SK-N-SH (cell line): ENCODE data around the gene KCNQ5. TPM values are rescaled to one million over a fixed set of nuclear protein-coding genes. Genes with fewer than 3 reads are reported as not detected.
"Not testable (repeated sequence)": the region's sequence is repeated elsewhere in the genome, so short reads cannot be mapped to it uniquely, and the experiment has no call there.

ENCODE experiments used
- CTCF ChIA-PET: fragments of 300-600, 350-600 bp; formaldehyde crosslinking; extraction: SDS; loops from one replicate; lab custom pipeline; 2021; lab: Yijun Ruan, JAX
- POLR2A ChIA-PET: fragments of 350-600 bp; sonication (Branson Sonifier 250); formaldehyde crosslinking; extraction: SDS; loops from one replicate; lab custom pipeline; 2020; ENCODE audit warnings: antibody characterized with exemption, inconsistent platforms; lab: Yijun Ruan, JAX
- DNase-seq: peaks from one replicate; pipeline ENCODE4 v3.0.0; 2012
- H2AFZ ChIP-seq: fragments of 200-600 bp; sonication (generic); 2 replicates; pipeline ENCODE4 v1.8.1; 2016; ENCODE audit warnings: antibody characterized with exemption, mild to moderate bottlenecking, low read depth
- H3F3A ChIP-seq: fragments of 200-600 bp; sonication (generic); replicated peaks from 2 replicates; pipeline ENCODE3; 2016; ENCODE audit warnings: antibody characterized with exemption, mild to moderate bottlenecking; ENCODE audit not compliant: insufficient read depth
- H3K27ac ChIP-seq, 2 experiments: fragments of 200-500 bp in 1 of 2; fragments of 200-600 bp in 1 of 2; sonication (Bioruptor generic) in 1 of 2; sonication (generic), shearing (Covaris generic) in 1 of 2; 2 replicates each; pipeline versions ENCODE4 v1.5.1 to v1.6.1; 2014 to 2016; ENCODE audit warnings: low read depth in 2 of 2, inconsistent platforms in 1 of 2, low read length in 1 of 2, mild to moderate bottlenecking in 1 of 2, mixed read lengths in 1 of 2
- H3K27me3 ChIP-seq: fragments of 200-600 bp; sonication (generic), shearing (Covaris generic); 2 replicates; pipeline ENCODE4 v1.6.1; 2016; ENCODE audit warnings: mixed run types; ENCODE audit not compliant: insufficient read depth
- H3K36me3 ChIP-seq, 2 experiments: fragments of 200-500 bp in 1 of 2; fragments of 200-600 bp in 1 of 2; sonication (Bioruptor generic) in 1 of 2; sonication (generic) in 1 of 2; replicated peaks in 1 of 2; 2 replicates each; pipeline versions ENCODE3 to v1.5.1; 2014 to 2016; ENCODE audit warnings: low read length in 1 of 2, mild to moderate bottlenecking in 1 of 2; ENCODE audit not compliant: insufficient read depth in 2 of 2, control insufficient read depth in 1 of 2
- H3K4me1 ChIP-seq, 2 experiments: fragments of 200-500 bp in 1 of 2; fragments of 200-600 bp in 1 of 2; sonication (Bioruptor generic) in 1 of 2; sonication (generic), shearing (Covaris generic) in 1 of 2; 2 replicates each; pipeline versions ENCODE4 v1.5.1 to v1.6.1; 2014 to 2016; ENCODE audit warnings: low read depth in 1 of 2, low read length in 1 of 2, mixed run types in 1 of 2; ENCODE audit not compliant: insufficient read depth in 2 of 2, control insufficient read depth in 1 of 2
- H3K4me2 ChIP-seq: fragments of 200-600 bp; sonication (generic), shearing (Covaris generic); 2 replicates; pipeline ENCODE4 v1.6.1; 2017; ENCODE audit warnings: mixed run types
- H3K4me3 ChIP-seq, 2 experiments: fragments of 200-500 bp in 1 of 2; fragments of 200-600 bp in 1 of 2; sonication (Bioruptor generic) in 1 of 2; sonication (generic), shearing (Covaris generic) in 1 of 2; 2 replicates each; pipeline versions ENCODE4 v1.5.1 to v1.8.1; 2014 to 2016; ENCODE audit warnings: low read depth in 2 of 2, inconsistent platforms in 1 of 2, low read length in 1 of 2, mild to moderate bottlenecking in 1 of 2, mixed read lengths in 1 of 2, moderate library complexity in 1 of 2
- H3K79me2 ChIP-seq: fragments of 200-600 bp; sonication (generic); 2 replicates; pipeline ENCODE4 v1.8.1; 2017; ENCODE audit warnings: mild to moderate bottlenecking; ENCODE audit not compliant: insufficient read depth
- H3K9ac ChIP-seq: fragments of 200-600 bp; sonication (generic); 2 replicates; pipeline ENCODE4 v1.6.1; 2017; ENCODE audit warnings: mixed run types
- H3K9me2 ChIP-seq: fragments of 200-600 bp; sonication (generic); 2 replicates; pipeline ENCODE4 v1.6.1; 2017; ENCODE audit warnings: mixed run types
- H3K9me3 ChIP-seq: fragments of 200-600 bp; sonication (generic); 2 replicates; pipeline ENCODE4 v1.6.1; 2017; ENCODE audit warnings: mixed run types, mild to moderate bottlenecking, moderate library complexity
- H4K20me1 ChIP-seq: fragments of 200-600 bp; sonication (generic); 2 replicates; pipeline ENCODE4 v1.6.1; 2017; ENCODE audit warnings: mild to moderate bottlenecking, mixed run types; ENCODE audit not compliant: insufficient read depth
- CHD2 ChIP-seq: fragments of 150-350 bp; IDR thresholded peaks from 2 replicates; pipeline ENCODE4 v1.6.1; 2018; ENCODE audit warnings: low read length; ENCODE audit not compliant: partially characterized antibody
- ELF1 ChIP-seq: IDR thresholded peaks from 2 replicates; pipeline ENCODE4 v1.4.0; 2012
- EZH2phosphoT487 ChIP-seq: fragments of 200-600 bp; sonication (generic); IDR thresholded peaks from 2 replicates; pipeline ENCODE4 v1.6.1; 2017; ENCODE audit warnings: low read depth, mixed run types, mild to moderate bottlenecking, antibody characterized with exemption, moderate library complexity, borderline replicate concordance
- GATA2 ChIP-seq: sonication (generic); formaldehyde crosslinking; IDR thresholded peaks from 2 replicates; pipeline ENCODE4 v1.5.0; 2020; ENCODE audit warnings: mild to moderate bottlenecking, missing genetic modification reagents
- RAD21 ChIP-seq: IDR thresholded peaks from 2 replicates; pipeline ENCODE4 v1.6.1; 2012; ENCODE audit warnings: mild to moderate bottlenecking, low read length
- RFX5 ChIP-seq: IDR thresholded peaks from 2 replicates; pipeline ENCODE4 v1.6.1; 2012; ENCODE audit warnings: mild to moderate bottlenecking, improper control_type of control experiment, low read length
- TCF12 ChIP-seq: IDR thresholded peaks from 2 replicates; pipeline ENCODE4 v1.4.0; 2012
- YY1 ChIP-seq: IDR thresholded peaks from 2 replicates; pipeline ENCODE4 v1.4.0; 2012; ENCODE audit warnings: low read depth, mild to moderate bottlenecking
- WGBS: methylation state at CpG from one replicate; pipeline ENCODE4 v1.1.6; 2017; ENCODE audit warnings: low lambda C conversion rate; 5-methylcytosine and 5-hydroxymethylcytosine counted together
- polyA plus RNA-seq, 3 experiments: library from polyadenylated mRNA; depleted of rRNA; stranded (reverse); fragments of >200 nt; gene quantifications; 2 replicates each; pipeline ENCODE4 v1.2.3, GENCODE V29; 2012
- TF ChIP-seq, protein P1 (sequence below): IDR thresholded peaks from 2 replicates; pipeline ENCODE4 v1.4.0; 2012; ENCODE audit warnings: low read depth, borderline replicate concordance
- TF ChIP-seq, protein P2 (sequence below): IDR thresholded peaks from 2 replicates; pipeline ENCODE4; 2012
- TF ChIP-seq, protein P3 (sequence below): fragments of 150-350 bp; IDR thresholded peaks from 2 replicates; pipeline ENCODE4 v1.6.1; 2016; ENCODE audit warnings: mild to moderate bottlenecking, low read depth, low read length

The KCNQ5 gene
- polyA plus RNA-seq, 1 of the 3 experiments (the other 2 are of a cell fraction), result 3.2 TPM

DNA sequence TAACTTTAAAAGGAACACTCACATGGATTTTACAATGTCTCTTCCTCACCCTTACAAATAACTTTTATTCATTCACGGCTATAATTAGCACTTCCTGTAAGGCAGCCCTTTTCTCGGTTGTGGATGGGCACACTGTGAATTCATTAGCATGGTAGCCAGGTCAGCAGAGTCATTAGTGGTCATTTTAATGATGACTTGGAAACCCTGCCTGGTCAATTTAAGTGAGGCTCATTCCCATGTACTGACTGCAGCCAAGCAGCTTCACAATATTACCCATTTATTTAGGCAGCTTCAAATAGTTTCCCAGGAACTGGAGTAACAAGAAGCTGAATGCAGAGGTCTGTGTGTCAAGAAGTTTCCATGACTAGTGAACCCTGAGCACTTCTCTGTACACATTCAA is 354.6 kb downstream of the KCNQ5 start:
- H3K79me2 ChIP-seq, result peaks cover 23% of the 10 kb centered on the region
- TF ChIP-seq YY1 (no peak), GATA2 (CRISPR knock-in tag) (no peak), ELF1 (no peak), RFX5 (no peak), RAD21 (no peak), EZH2phosphoT487 (no peak), CHD2 (no peak)
- TF ChIP-seq, protein P1, sequence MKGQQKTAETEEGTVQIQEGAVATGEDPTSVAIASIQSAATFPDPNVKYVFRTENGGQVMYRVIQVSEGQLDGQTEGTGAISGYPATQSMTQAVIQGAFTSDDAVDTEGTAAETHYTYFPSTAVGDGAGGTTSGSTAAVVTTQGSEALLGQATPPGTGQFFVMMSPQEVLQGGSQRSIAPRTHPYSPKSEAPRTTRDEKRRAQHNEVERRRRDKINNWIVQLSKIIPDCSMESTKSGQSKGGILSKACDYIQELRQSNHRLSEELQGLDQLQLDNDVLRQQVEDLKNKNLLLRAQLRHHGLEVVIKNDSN, result no peak
- TF ChIP-seq, protein P2, sequence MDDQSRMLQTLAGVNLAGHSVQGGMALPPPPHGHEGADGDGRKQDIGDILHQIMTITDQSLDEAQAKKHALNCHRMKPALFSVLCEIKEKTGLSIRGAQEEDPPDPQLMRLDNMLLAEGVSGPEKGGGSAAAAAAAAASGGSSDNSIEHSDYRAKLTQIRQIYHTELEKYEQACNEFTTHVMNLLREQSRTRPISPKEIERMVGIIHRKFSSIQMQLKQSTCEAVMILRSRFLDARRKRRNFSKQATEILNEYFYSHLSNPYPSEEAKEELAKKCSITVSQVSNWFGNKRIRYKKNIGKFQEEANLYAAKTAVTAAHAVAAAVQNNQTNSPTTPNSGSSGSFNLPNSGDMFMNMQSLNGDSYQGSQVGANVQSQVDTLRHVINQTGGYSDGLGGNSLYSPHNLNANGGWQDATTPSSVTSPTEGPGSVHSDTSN, result no peak
- TF ChIP-seq, all 33 proteins: peak for 0
- H3K36me3 ChIP-seq, result peaks cover 0 to 4% of the 10 kb centered on the region in 2 experiments
- ChIA-PET CTCF (no interaction called here), POLR2A (no interaction called here)
- H3K4me2 ChIP-seq, result no peak overlapping the region
- no peak overlapping the region for H3K9ac ChIP-seq
- H3K9me3 ChIP-seq, result peaks cover 7% of the 10 kb centered on the region; the same call in 1 of the 2 replicates
- no peaks in the 10 kb centered on the region for H4K20me1 ChIP-seq
- no peaks in the 10 kb centered on the region for H3K27me3 ChIP-seq
- no peak overlapping the region for H2AFZ ChIP-seq
- no peak overlapping the region; a peak in 1 of 4 replicates for H3K27ac ChIP-seq
- H3K4me1 ChIP-seq, result peaks cover 6 to 8% of the 10 kb centered on the region in 2 experiments; a peak in 3 of 4 replicates
- no peak overlapping the region for H3K4me3 ChIP-seq
- no peak for DNase-seq
- H3K9me2 ChIP-seq, result no peaks in the 10 kb centered on the region
- WGBS, result 78% methylated on average over 2 of the region's 2 CpGs
- no peaks in the 10 kb centered on the region for H3F3A ChIP-seq

DNA sequence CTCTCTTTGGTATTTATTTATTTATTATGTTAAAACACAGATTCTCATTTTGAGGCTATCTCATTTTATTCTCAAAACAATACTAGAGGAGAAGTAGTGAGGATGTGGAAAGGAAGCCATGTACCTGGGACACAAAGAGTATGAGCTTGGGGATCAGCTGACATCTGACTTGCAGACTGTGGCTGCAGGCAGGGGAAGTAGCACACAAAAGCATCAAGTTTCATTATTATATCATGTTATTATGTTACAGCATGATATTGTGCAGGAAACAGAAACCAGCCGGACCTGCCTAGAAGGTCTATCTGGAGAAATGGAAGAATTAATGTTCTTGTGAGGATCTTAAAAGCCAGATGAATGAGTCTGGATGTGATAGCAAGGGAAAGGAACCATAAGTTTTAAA is 355.2 kb downstream of the KCNQ5 start:
- 13% methylated on average over 1 of the region's 1 CpG for WGBS
- Histone ChIP-seq H3K4me2 (no peak overlapping the region), H3K4me3 (no peak overlapping the region), H3K4me1 (peaks cover 6 to 8% of the 10 kb centered on the region in 2 experiments; a peak in 3 of 4 replicates), H3K9me3 (peaks cover 7% of the 10 kb centered on the region; the same call in 1 of the 2 replicates), H3K9ac (no peak overlapping the region), H3K79me2 (peaks cover 25% of the 10 kb centered on the region), H3K27ac (peak overlapping the region in 1 of 2 experiments; percentile 36; a peak in 2 of 4 replicates), H4K20me1 (no peaks in the 10 kb centered on the region), H3K36me3 (peaks cover 0 to 4% of the 10 kb centered on the region in 2 experiments), H3K27me3 (no peaks in the 10 kb centered on the region), H3K9me2 (no peaks in the 10 kb centered on the region), H3F3A (no peaks in the 10 kb centered on the region), H2AFZ (no peak overlapping the region)
- CTCF ChIA-PET, result no interaction called here
- POLR2A ChIA-PET, result no interaction called here
- DNase-seq, result no peak
- TF ChIP-seq, protein P3, sequence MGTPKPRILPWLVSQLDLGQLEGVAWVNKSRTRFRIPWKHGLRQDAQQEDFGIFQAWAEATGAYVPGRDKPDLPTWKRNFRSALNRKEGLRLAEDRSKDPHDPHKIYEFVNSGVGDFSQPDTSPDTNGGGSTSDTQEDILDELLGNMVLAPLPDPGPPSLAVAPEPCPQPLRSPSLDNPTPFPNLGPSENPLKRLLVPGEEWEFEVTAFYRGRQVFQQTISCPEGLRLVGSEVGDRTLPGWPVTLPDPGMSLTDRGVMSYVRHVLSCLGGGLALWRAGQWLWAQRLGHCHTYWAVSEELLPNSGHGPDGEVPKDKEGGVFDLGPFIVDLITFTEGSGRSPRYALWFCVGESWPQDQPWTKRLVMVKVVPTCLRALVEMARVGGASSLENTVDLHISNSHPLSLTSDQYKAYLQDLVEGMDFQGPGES, result no peak
- TF ChIP-seq TCF12, result peak; percentile 29; the same call in 1 of the 2 replicates

DNA sequence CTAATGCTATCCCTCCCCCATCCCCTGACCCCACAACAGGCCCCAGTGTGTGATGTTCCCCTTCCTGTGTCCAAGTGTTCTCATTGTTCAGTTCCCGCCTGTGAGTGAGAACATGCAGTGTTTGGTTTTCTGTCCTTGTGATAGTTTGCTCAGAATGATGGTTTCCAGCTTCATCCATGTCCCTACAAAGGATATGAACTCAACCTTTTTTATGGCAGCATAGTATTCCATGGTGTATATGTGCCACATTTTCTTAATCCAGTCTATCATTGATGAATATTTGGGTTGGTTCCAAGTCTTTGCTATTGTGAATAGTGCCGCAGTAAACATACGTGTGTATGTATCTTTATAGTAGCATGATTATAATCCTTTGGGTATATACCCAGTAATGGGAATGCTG is 356.9 kb downstream of the KCNQ5 start:
- CTCF ChIA-PET, H3K9me3 ChIP-seq, H3K27ac ChIP-seq, H3F3A ChIP-seq, H3K9ac ChIP-seq, H2AFZ ChIP-seq, DNase-seq, H3K4me1 ChIP-seq, H3K4me3 ChIP-seq, H3K27me3 ChIP-seq, H4K20me1 ChIP-seq, POLR2A ChIA-PET, H3K9me2 ChIP-seq, H3K4me2 ChIP-seq, H3K36me3 ChIP-seq: not testable (repeated sequence)
- 94% methylated on average over 3 of the region's 3 CpGs for whole genome bisulfite sequencing
- H3K79me2 ChIP-seq, result peaks cover 25% of the 10 kb centered on the region

DNA sequence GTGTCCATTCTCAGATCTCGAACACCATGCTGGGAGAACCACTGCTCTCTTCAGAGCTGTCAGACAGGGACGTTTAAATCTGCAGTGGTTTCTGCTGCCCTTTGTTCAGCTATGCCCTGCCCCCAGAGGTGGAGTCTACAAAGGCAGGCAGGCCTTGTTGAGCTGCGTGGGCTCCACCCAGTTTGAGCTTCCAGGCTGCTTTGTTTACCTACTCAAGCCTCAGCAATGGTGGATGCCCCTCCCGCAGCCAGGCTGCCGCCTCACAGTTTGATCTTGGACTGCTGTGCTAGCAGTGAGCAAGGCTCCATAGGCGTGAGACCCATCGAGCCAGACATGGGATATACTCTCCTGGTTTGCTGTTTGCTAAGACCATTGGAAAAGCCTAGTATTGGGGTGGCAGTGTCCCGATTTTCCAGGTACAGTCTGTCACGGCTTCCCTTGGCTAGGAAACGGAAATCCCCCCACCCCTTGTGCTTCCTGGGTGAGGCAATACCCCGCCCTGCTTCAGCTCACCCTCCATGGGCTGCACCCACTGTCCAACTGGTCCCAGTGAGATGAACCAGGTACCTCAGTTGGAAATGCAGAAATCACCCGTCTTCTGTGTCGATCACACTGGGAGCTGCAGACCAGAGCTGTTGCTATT is 362.4 kb downstream of the KCNQ5 start:
- H3K9me3 ChIP-seq, H2AFZ ChIP-seq, H3K9ac ChIP-seq, H3K4me2 ChIP-seq, H3K9me2 ChIP-seq, H4K20me1 ChIP-seq, DNase-seq, CTCF ChIA-PET, H3K4me3 ChIP-seq, H3K27ac ChIP-seq, H3K4me1 ChIP-seq, POLR2A ChIA-PET, H3K36me3 ChIP-seq, H3F3A ChIP-seq, H3K27me3 ChIP-seq: not testable (repeated sequence)
- peaks cover 21% of the 10 kb centered on the region; the same call in 1 of the 2 replicates for H3K79me2 ChIP-seq
- WGBS, result 92% methylated on average over 7 of the region's 13 CpGs
